ENCODE measurements around the gene ELAC1.

ELAC1 gene

GRCh38 chr18:51037230-51037629, 69.4 kb downstream of the ELAC1 start:
- Histone ChIP-seq H2AFZ (ENCODE audit: low read length, unreplicated experiment) (no peak overlapping the region), H3K27me3 (ENCODE audit: insufficient read depth, low read length) (no peaks in the 10 kb centered on the region), H3K79me2 (ENCODE audit: control insufficient read depth, insufficient read depth, low read length, unreplicated experiment) (peaks cover 98% of the 10 kb centered on the region), H3K4me3 (ENCODE audit: low read depth, low read length) (no peak overlapping the region), H3K36me3 (ENCODE audit: insufficient read depth, low read length) (no peaks in the 10 kb centered on the region), H3K27ac (ENCODE audit: low read depth, low read length) (peak overlapping the region; percentile 31; the same call in 1 of the 2 replicates), H3K4me1 (ENCODE audit: control insufficient read depth, insufficient read depth, low read length, unreplicated experiment) (peaks cover 37% of the 10 kb centered on the region)

All from ACC112 (cell line).